GM23338 (cell line): Measurements from ENCODE around the gene ARHGEF1. TPM values are rescaled to one million over a fixed set of nuclear protein-coding genes. Genes with fewer than 3 reads are reported as not detected.

Source experiments
- ATAC-seq: fragments of 200-7000 bp; cut with Tn5 transposase; 3 replicates; pipeline ENCODE4 v1.9.1; 2020
- DNase-seq: peaks from one replicate; pipeline ENCODE4 v3.0.0-alpha.2; 2015; ENCODE audit warnings: low spot score
- H2AFZ ChIP-seq: fragments of 200-600 bp; sonication (generic); 2 replicates; pipeline ENCODE4 v1.8.0; 2016; ENCODE audit warnings: antibody characterized with exemption, mild to moderate bottlenecking, moderate library complexity
- H3F3A ChIP-seq: fragments of 200-600 bp; sonication (generic); replicated peaks from 2 replicates; pipeline ENCODE4 v1.8.0; 2017; ENCODE audit warnings: antibody characterized with exemption, mixed run types, low read depth
- H3K27ac ChIP-seq: fragments of 200-600 bp; sonication (generic); 2 replicates; pipeline ENCODE4 v1.6.1; 2016; ENCODE audit warnings: low read depth
- H3K27me3 ChIP-seq: fragments of 200-600 bp; sonication (generic); 2 replicates; pipeline ENCODE4 v1.8.0; 2016; ENCODE audit warnings: mild to moderate bottlenecking, mixed run types, moderate library complexity; ENCODE audit not compliant: insufficient read depth
- H3K36me3 ChIP-seq: fragments of 200-600 bp; sonication (generic); 2 replicates; pipeline ENCODE4 v1.8.0; 2016; ENCODE audit warnings: mild to moderate bottlenecking; ENCODE audit not compliant: insufficient read depth
- H3K4me1 ChIP-seq: fragments of 200-600 bp; sonication (generic); 2 replicates; pipeline ENCODE4 v1.8.0; 2016; ENCODE audit warnings: mild to moderate bottlenecking, moderate library complexity; ENCODE audit not compliant: insufficient read depth
- H3K4me2 ChIP-seq: fragments of 200-600 bp; sonication (generic); 2 replicates; pipeline ENCODE4 v1.7.1; 2017; ENCODE audit warnings: mixed run types
- H3K4me3 ChIP-seq: fragments of 200-600 bp; sonication (generic); 2 replicates; pipeline ENCODE4 v1.6.1; 2016; ENCODE audit warnings: mixed run types
- H3K79me2 ChIP-seq: fragments of 200-600 bp; sonication (generic); replicated peaks from 2 replicates; pipeline ENCODE4 v1.8.0; 2017; ENCODE audit warnings: mild to moderate bottlenecking; ENCODE audit not compliant: insufficient read depth
- H3K9me2 ChIP-seq: fragments of 200-600 bp; sonication (generic); 2 replicates; pipeline ENCODE4 v1.8.0; 2017; ENCODE audit not compliant: insufficient read depth
- H4K20me1 ChIP-seq: fragments of 200-600 bp; sonication (generic); replicated peaks from 2 replicates; pipeline ENCODE4 v1.8.0; 2017; ENCODE audit warnings: mild to moderate bottlenecking; ENCODE audit not compliant: insufficient read depth
- H3K27ac Mint-ChIP-seq: 2 replicates; pipeline ENCODE4 v1.8.0; 2020; ENCODE audit warnings: inconsistent platforms, mild to moderate bottlenecking, moderate library complexity, mixed read lengths
- H3K27me3 Mint-ChIP-seq: 3 replicates; pipeline ENCODE4 v1.8.0; 2022; ENCODE audit warnings: low read depth, mild to moderate bottlenecking, moderate library complexity, mixed read lengths, inconsistent platforms; ENCODE audit not compliant: insufficient read depth, poor library complexity
- H3K36me3 Mint-ChIP-seq: 3 replicates; pipeline ENCODE4 v1.8.0; 2021; ENCODE audit warnings: low read depth, mild to moderate bottlenecking, inconsistent platforms, moderate library complexity, mixed read lengths
- H3K4me1 Mint-ChIP-seq: 3 replicates; pipeline ENCODE4 v1.8.0; 2020; ENCODE audit warnings: mild to moderate bottlenecking, inconsistent platforms, mixed read lengths
- H3K4me3 Mint-ChIP-seq: 3 replicates; pipeline ENCODE4 v1.8.0; 2021; ENCODE audit warnings: moderate library complexity, mild to moderate bottlenecking, inconsistent platforms, mixed read lengths
- H3K9me3 Mint-ChIP-seq: 3 replicates; pipeline ENCODE4 v1.8.0; 2020; ENCODE audit warnings: moderate library complexity, mild to moderate bottlenecking, inconsistent platforms, mixed read lengths
- CREB1 ChIP-seq: fragments of 250-450 bp; sonication (Bioruptor Pico); IDR thresholded peaks from 2 replicates; pipeline ENCODE4 v1.5.0; 2020; ENCODE audit warnings: low read depth, mild to moderate bottlenecking, moderate library complexity
- STAT1 ChIP-seq: IDR thresholded peaks from one replicate; pipeline ENCODE4 v1.6.1; 2016; ENCODE audit warnings: antibody characterized with exemption; ENCODE audit not compliant: unreplicated experiment
- ZNF114 ChIP-seq: fragments of 250-450 bp; sonication (Bioruptor Pico); IDR thresholded peaks from 2 replicates; pipeline ENCODE4 v1.5.0; 2020; ENCODE audit warnings: mild to moderate bottlenecking, moderate library complexity
- polyA plus RNA-seq: library from polyadenylated mRNA; unstranded; fragments of >200 nt; fragmentation: Nextera tagmentation; extraction: Ambion mirVana; gene quantifications from 2 replicates; pipeline ENCODE4 v1.2.1, GENCODE V29; 2016
- total RNA-seq: library from RNA; depleted of rRNA; stranded (reverse); fragments of >200 nt; shearing (Covaris generic); gene quantifications from 2 replicates; pipeline ENCODE4 v1.2.3, GENCODE V29; 2014
- TF ChIP-seq, protein P1 (sequence below): IDR thresholded peaks from 2 replicates; pipeline ENCODE4 v1.6.1; 2016; ENCODE audit warnings: antibody characterized with exemption
- TF ChIP-seq, protein P2 (sequence below), 2 experiments: fragments of 200-600 bp in 1 of 2; sonication (generic) in 1 of 2; conservative IDR thresholded peaks; 2 replicates each; pipeline versions ENCODE4 v1.5.1 to v1.6.1; 2016 to 2017; ENCODE audit warnings: antibody characterized with exemption in 2 of 2, low read depth in 2 of 2, mild to moderate bottlenecking in 2 of 2, moderate library complexity in 1 of 2
- TF ChIP-seq, protein P3 (sequence below): fragments of 250-450 bp; sonication (Bioruptor Pico); IDR thresholded peaks from 2 replicates; pipeline ENCODE4 v1.5.0; 2020; ENCODE audit warnings: mild to moderate bottlenecking, moderate library complexity
- TF ChIP-seq, protein P4 (sequence below): IDR thresholded peaks from one replicate; pipeline ENCODE4 v1.6.1; 2018; ENCODE audit warnings: antibody characterized with exemption; ENCODE audit not compliant: unreplicated experiment

ARHGEF1 gene
- total and polyA plus RNA-seq, 2 experiments from 2014 or later: 41.3 to 44.7 TPM

DNA sequence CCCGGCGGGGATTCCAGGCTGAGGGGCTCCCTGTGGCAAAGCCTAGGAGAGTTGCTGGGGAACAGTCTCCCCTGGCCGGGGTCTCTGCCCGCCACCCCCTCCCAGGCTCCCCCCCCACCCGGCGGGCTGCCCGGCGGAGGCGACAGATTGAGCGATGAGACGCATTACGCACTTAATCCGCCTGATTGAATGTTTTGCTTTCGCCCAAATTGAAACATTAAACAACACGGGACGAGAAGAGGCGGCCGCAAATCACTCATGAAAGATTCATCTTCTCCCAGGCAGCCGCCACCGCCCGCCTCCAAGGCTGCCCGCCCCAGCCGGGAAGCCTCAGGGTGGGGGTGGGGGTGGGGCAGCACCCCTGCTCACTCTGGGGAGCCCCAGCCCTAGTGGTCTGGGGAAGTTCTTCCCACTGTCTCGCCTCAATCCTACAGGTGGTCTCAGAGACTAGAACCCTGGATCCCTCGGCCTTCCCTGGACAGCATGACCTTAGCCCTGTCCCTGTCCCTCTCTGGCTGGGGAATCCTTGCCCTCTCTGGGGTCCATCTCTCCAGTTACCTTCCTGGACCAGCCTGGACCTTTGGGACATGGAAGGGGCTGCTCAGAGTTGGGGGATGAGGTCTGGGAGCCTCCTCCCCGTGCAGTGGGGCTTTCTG, 52.9 kb downstream of the ARHGEF1 start:
- ATAC-seq (no peak), DNase-seq (no peak)
- Histone ChIP-seq H3K79me2 (no peaks in the 10 kb centered on the region), H3K4me1 (peaks cover 11% of the 10 kb centered on the region), H3K4me2 (no peak overlapping the region), H2AFZ (no peak overlapping the region), H3K27ac (no peak overlapping the region), H3K36me3 (no peaks in the 10 kb centered on the region), H3K9me2 (no peaks in the 10 kb centered on the region), H3K27me3 (peaks cover 88% of the 10 kb centered on the region), H3K4me3 (no peak overlapping the region), H3F3A (peaks cover 12% of the 10 kb centered on the region), H4K20me1 (peaks cover 8% of the 10 kb centered on the region)
- Mint-ChIP-seq H3K4me1 (peaks cover 32% of the 10 kb centered on the region), H3K9me3 (no peaks in the 10 kb centered on the region; the same call in 2 of the 3 replicates), H3K27ac (no peak overlapping the region), H3K4me3 (no peak overlapping the region), H3K27me3 (peaks cover 61% of the 10 kb centered on the region), H3K36me3 (no peaks in the 10 kb centered on the region)
- TF ChIP-seq, protein P1, sequence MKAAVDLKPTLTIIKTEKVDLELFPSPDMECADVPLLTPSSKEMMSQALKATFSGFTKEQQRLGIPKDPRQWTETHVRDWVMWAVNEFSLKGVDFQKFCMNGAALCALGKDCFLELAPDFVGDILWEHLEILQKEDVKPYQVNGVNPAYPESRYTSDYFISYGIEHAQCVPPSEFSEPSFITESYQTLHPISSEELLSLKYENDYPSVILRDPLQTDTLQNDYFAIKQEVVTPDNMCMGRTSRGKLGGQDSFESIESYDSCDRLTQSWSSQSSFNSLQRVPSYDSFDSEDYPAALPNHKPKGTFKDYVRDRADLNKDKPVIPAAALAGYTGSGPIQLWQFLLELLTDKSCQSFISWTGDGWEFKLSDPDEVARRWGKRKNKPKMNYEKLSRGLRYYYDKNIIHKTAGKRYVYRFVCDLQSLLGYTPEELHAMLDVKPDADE: no peak
- no peak for TF ChIP-seq CREB1 (CRISPR knock-in tag)
- TF ChIP-seq, protein P2, sequence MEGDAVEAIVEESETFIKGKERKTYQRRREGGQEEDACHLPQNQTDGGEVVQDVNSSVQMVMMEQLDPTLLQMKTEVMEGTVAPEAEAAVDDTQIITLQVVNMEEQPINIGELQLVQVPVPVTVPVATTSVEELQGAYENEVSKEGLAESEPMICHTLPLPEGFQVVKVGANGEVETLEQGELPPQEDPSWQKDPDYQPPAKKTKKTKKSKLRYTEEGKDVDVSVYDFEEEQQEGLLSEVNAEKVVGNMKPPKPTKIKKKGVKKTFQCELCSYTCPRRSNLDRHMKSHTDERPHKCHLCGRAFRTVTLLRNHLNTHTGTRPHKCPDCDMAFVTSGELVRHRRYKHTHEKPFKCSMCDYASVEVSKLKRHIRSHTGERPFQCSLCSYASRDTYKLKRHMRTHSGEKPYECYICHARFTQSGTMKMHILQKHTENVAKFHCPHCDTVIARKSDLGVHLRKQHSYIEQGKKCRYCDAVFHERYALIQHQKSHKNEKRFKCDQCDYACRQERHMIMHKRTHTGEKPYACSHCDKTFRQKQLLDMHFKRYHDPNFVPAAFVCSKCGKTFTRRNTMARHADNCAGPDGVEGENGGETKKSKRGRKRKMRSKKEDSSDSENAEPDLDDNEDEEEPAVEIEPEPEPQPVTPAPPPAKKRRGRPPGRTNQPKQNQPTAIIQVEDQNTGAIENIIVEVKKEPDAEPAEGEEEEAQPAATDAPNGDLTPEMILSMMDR (conservative IDR thresholded peaks at IDR 0.05; ENCODE audit: low read depth in 2 of 2): no peak
- TF ChIP-seq ZNF114: no peak
- TF ChIP-seq, protein P3, sequence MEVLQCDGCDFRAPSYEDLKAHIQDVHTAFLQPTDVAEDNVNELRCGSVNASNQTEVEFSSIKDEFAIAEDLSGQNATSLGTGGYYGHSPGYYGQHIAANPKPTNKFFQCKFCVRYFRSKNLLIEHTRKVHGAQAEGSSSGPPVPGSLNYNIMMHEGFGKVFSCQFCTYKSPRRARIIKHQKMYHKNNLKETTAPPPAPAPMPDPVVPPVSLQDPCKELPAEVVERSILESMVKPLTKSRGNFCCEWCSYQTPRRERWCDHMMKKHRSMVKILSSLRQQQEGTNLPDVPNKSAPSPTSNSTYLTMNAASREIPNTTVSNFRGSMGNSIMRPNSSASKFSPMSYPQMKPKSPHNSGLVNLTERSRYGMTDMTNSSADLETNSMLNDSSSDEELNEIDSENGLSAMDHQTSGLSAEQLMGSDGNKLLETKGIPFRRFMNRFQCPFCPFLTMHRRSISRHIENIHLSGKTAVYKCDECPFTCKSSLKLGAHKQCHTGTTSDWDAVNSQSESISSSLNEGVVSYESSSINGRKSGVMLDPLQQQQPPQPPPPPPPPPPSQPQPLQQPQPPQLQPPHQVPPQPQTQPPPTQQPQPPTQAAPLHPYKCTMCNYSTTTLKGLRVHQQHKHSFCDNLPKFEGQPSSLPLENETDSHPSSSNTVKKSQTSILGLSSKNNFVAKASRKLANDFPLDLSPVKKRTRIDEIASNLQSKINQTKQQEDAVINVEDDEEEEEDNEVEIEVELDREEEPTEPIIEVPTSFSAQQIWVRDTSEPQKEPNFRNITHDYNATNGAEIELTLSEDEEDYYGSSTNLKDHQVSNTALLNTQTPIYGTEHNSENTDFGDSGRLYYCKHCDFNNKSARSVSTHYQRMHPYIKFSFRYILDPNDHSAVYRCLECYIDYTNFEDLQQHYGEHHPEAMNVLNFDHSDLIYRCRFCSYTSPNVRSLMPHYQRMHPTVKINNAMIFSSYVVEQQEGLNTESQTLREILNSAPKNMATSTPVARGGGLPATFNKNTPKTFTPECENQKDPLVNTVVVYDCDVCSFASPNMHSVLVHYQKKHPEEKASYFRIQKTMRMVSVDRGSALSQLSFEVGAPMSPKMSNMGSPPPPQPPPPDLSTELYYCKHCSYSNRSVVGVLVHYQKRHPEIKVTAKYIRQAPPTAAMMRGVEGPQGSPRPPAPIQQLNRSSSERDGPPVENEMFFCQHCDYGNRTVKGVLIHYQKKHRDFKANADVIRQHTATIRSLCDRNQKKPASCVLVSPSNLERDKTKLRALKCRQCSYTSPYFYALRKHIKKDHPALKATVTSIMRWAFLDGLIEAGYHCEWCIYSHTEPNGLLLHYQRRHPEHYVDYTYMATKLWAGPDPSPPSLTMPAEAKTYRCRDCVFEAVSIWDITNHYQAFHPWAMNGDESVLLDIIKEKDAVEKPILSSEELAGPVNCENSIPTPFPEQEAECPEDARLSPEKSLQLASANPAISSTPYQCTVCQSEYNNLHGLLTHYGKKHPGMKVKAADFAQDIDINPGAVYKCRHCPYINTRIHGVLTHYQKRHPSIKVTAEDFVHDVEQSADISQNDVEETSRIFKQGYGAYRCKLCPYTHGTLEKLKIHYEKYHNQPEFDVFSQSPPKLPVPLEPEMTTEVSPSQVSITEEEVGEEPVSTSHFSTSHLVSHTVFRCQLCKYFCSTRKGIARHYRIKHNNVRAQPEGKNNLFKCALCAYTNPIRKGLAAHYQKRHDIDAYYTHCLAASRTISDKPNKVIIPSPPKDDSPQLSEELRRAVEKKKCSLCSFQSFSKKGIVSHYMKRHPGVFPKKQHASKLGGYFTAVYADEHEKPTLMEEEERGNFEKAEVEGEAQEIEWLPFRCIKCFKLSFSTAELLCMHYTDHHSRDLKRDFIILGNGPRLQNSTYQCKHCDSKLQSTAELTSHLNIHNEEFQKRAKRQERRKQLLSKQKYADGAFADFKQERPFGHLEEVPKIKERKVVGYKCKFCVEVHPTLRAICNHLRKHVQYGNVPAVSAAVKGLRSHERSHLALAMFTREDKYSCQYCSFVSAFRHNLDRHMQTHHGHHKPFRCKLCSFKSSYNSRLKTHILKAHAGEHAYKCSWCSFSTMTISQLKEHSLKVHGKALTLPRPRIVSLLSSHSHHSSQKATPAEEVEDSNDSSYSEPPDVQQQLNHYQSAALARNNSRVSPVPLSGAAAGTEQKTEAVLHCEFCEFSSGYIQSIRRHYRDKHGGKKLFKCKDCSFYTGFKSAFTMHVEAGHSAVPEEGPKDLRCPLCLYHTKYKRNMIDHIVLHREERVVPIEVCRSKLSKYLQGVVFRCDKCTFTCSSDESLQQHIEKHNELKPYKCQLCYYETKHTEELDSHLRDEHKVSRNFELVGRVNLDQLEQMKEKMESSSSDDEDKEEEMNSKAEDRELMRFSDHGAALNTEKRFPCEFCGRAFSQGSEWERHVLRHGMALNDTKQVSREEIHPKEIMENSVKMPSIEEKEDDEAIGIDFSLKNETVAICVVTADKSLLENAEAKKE: no peak
- TF ChIP-seq, protein P4, sequence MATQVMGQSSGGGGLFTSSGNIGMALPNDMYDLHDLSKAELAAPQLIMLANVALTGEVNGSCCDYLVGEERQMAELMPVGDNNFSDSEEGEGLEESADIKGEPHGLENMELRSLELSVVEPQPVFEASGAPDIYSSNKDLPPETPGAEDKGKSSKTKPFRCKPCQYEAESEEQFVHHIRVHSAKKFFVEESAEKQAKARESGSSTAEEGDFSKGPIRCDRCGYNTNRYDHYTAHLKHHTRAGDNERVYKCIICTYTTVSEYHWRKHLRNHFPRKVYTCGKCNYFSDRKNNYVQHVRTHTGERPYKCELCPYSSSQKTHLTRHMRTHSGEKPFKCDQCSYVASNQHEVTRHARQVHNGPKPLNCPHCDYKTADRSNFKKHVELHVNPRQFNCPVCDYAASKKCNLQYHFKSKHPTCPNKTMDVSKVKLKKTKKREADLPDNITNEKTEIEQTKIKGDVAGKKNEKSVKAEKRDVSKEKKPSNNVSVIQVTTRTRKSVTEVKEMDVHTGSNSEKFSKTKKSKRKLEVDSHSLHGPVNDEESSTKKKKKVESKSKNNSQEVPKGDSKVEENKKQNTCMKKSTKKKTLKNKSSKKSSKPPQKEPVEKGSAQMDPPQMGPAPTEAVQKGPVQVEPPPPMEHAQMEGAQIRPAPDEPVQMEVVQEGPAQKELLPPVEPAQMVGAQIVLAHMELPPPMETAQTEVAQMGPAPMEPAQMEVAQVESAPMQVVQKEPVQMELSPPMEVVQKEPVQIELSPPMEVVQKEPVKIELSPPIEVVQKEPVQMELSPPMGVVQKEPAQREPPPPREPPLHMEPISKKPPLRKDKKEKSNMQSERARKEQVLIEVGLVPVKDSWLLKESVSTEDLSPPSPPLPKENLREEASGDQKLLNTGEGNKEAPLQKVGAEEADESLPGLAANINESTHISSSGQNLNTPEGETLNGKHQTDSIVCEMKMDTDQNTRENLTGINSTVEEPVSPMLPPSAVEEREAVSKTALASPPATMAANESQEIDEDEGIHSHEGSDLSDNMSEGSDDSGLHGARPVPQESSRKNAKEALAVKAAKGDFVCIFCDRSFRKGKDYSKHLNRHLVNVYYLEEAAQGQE: no peak
- no peak for TF ChIP-seq STAT1
